DMS114 treated with DMSO at 0.1 percent for 48 hours (cell line): ENCODE data around the gene HINT2.

Source experiments
- DNase-seq: peaks from one replicate; lab custom pipeline; 2025; ENCODE audit not compliant: unreplicated experiment; lab: John Stamatoyannopoulos, UW

The HINT2 gene

DNA sequence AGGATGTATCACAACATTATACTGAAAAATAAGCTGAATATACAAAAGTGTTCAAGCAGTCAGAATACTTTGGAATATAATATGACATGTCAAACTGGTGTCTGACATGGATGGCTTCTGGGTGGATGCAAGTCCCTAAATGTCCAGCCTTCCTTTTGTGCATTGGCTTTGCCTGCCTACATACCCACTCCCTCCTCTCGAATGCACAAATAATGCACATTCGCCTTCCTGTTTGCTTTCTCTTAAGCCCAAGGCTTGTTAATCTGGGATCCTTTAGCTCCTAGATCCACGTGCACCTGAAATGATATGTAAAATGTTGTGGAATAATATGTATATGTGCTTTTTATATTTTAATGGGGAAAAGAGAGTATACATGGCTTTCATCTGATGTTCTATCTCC lies 36.3 kb downstream of the HINT2 start:
- no peak for DNase-seq

DNA sequence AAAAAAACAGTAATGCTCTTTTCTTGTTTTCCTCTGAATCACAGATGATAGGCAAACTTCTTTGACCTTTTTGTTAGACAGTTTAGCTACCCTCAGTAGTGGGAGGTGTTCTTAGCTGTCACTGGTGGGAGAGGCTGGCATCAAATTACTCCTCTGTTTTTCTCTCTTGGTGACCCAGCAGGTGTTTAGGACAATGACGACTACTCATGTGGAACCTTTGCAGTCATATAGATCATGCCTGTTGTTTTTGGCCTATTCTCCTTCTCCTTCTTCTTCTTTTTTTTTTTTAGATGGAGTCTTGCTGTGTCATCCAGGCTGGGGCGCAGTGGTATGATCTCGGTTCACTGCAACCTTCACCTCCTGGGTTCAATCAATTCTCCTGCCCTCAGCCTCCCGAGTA lies 38.8 kb downstream of the HINT2 start:
- no peak for DNase-seq

DNA sequence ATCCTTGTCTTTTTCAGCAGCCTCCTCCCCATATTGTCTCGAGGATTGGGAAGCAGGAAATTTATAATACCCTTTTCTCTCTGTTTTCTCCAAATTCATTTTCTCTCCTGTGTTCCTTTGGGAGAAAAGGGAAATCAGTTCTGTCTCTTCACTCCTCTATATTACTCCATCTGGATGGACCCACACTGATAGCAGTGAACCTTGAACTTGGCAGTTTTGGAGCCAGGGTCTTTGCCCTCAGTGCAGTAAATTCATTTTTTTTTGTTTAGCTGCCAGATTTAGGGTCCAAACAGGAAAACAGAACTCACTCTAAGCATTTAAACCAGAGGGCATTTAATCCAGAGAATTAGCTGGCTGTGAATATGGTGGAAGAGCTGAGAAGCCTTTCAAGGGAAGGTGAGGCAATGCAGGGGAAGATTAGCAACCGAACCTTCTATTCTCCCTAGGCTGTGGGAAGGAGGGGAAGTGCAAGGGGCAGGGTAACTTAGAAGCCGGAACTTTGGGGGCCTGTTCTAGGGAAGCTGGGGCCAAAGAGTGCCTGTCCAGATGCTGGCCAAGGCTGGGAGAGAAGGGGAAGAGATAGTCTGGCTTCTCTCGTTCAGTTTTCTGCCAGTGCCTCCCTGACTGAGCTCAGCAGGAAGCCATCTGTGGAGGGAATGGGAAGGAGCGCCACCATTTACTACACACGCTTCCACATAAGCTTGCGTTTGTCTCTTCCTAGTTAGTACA lies 39.8 kb downstream of the HINT2 start:
- DNase-seq: no peak

DNA sequence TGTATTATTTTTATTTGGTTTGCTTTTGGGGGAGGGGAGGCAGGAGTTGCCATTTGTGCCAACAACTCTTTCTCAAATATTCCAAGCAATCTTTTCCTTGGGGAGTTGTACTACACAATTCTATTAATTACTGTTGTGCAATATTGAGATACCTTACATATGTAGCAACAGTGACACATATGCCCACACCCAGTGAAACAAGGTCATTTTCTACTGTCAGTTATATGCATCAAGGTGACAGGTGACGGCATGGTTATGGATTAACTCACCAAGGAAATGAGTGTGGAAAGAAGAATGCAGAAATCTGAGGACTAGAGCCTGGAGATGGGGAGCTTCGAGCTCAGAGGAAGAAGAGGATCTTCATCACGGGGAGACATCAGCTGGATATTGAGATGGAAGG lies 42.9 kb downstream of the HINT2 start:
- DNase-seq: no peak

DNA sequence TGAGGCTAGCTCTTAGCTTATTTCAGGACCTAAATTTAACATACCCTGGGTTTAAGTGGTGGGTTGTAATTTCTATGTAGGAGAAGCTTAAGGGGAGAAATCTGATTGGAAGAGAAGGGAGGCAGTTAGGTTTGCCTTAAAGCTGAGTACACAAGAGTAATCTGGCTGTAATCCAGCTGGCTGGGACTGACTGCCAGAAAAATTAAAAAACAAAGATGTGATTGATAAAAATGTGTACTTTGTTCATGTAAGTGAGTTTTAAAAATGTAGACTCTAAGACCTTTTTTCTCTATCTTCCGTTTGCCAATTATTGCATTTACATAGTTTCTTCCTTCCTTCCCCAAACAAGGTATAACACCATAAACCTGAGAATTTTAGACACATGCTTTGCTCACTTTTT lies 43.3 kb downstream of the HINT2 start:
- no peak for DNase-seq

DNA sequence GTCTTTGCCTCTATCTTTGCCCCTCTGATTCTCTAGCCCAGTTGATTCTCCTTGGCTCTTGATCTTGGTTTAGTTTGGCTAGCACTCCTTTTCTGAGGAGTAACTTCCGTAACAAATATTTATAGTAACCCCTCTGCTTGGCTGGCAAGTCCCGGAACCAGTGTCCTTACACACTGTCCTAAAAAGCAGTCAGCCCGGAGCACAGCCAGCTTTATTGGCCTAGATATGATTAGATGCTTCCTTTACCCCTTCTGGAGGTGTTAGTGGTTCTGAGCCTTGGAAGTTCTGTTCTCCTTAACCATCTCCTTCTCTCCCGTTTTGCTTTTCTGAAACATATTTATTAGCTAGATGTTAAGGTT lies 43.8 kb downstream of the HINT2 start:
- DNase-seq: no peak

DNA sequence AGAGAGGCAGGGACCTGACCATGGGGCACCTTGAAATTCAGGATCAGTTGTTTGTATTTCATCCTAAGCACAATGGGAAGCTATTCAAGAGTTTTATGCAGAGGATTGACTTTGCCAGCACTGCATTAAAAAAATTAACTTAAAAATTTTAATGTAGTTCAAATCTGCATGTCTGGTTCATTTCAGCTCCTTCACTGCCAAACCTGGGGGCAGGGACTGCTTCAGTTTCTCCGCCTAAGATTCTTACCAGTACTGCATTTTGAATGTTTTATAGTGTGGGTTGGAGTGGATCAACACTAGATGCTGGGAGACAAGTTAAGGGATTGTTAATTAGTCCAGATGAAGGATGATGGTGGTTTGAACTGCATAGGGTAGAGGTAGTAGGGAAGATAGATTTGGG lies 45.1 kb downstream of the HINT2 start:
- DNase-seq: no peak

DNA sequence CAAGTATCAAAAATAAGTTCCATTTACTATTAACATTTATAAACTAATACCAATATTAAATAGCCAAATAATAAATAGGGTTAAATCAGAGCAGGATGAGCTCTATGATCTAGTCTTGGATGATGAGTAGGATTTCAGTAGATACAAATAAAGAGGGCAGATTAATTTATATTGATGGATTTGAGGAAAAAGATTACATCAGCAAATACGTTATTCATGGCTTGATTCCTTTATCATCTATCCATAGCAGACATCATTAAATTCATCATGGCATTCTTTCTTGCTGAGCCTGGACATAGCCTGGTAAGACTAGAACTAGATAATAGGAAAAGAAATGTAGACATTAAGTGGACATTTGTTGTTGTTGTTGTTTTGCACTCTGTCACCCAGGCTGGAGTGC lies 47.4 kb downstream of the HINT2 start:
- no peak for DNase-seq

DNA sequence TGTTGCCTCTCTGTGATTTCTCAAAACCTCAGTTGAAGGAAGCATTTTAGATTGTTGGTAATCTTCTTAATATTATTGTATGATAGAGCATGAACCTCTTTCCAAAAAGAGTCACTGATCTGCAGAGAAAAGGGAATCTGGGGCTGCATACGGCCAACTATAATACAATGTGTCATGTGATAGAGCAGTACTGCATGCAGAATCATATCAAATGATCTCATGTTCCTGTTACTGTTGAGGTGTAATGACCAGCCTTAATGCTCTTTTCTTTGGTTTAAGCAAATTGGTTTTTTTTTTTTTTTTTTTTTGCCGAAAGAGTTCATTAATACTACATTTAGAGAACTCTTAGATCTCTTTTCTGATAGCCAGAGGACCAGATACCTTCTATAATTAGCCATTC lies 47.8 kb downstream of the HINT2 start:
- no peak for DNase-seq

DNA sequence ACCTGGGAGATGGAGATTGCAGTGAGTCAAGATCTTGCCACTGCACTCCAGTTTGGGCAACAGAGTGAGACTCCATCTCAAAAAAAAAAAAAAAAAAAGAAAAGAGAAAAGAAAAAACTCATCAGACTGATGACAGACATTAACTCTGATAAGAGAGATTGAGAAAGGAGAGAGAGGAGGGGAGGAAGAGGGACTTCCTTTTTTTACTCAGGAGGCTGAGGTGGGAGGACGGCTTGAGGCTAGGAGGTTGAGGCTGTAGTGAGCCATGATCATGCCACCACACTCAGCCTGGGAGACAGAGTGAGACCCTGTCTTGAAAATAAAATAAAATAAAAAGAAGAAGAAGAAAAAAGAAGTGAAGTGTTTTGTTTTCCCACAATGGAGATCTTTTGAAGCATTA lies 51.0 kb downstream of the HINT2 start:
- no peak for DNase-seq

DNA sequence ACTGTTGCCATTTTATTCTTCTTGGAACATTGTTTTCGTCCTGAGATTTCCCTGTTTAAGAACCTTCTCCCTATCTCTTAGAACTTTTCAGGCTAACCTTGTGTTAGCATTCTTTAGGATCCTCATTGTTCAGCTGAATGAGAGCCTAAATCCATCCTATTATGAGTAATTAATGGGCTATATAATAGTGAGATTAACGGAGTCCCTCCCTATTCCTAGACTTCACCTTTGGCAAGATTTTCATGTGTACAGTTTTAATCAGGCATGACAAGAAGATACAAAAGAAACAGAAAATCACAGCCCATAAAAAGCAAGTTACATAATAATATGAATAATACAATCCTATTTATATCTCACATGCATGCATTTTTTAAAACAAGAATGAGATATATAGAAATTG lies 51.7 kb downstream of the HINT2 start:
- no peak for DNase-seq
